Measurements from ENCODE around the gene FUCA2. TPM values are rescaled to one million over a fixed set of nuclear protein-coding genes. Genes with fewer than 3 reads are reported as not detected.
A peak's percentile ranks its signal among the peaks of the same experiment; 100 is the strongest.
"Not testable (repeated sequence)": the region's sequence is repeated elsewhere in the genome, so short reads cannot be mapped to it uniquely, and the experiment has no call there.

Gene FUCA2
- total RNA-seq, 1 donor from 2014 or later, result 64.7 TPM

DNA sequence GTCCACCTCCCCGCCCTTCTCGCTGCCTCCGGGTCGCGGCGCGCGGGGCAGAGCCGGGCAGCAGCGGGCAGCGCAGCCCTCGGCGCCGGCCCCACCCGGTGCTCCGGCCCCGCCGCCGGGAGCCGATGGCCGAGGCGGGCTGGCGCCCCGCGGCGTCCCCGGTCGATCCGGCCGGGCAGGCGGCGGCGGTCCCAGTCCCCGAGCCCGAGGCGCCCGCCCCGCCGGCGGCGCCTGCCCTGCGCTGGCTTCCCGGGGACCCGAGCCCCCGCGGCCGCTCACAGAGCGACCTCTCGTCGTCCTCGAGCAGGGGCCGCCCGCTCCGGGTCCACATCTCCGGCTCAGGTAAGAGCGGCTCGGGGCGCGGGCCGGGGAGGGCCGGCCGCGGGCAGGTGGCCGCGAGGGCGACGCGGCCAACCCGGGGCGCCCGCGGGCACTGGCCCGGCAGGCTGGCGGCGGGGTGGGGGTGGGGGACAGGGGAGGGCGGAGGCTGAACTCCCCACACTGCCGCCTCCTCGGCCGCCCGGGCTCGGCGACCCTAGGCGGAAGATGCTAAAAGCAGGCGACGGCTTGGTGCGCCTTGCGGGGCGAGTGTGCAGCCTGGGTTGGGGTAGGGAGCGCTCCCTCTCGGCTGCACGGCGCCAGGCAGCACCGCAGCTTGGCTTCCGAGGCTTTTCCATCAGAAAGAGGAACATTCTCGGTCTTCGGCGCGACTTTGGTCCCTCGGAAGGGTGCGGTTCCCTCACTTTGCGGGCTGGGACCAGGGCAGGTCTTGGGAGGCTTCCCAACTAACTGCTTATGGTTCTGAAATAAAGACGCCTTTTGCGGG is 25.6 kb upstream of the FUCA2 start:
- peak; percentile 91 for DNase-seq (ENCODE audit: low spot score)

DNA sequence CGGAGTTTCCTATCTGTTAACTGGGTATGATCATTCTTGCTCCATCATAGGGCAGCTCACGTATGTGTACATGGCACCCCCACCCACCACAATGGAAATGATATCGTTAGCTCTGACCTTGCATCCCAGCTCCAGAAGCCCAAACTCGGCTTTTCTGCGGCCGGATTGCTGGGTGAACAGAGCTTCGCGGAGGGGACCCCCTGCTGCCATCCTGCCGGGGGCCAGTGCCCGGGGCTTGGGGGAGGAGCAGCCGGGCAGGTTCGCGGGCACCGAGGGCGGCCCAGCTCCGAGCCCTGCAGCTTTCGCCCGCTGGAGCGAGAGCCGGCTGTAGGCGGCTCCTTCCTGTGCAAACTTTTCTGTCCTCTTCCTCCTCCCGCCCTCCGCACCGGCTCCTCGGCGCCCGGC is 24.9 kb upstream of the FUCA2 start:
- no peak for DNase-seq (ENCODE audit: low spot score)

DNA sequence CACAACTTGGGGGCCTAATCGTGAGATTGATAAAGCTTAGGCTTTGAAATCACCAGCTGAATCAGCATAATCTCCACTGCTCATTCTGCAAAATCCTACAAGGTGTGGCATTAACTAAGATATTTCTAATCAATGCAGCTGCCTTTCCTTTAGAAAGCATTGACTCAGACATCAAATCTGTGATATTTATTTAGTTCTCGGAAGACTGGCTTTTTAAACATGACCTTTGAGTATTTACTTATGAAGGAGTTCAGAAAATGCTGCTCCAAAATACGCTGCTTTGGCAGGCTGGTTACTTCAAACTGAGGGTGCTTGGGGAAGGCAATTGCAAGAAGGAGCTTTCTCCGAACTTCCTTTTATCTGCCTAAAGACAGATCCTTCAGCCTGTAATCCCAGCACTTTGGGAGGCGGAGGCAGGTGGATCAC is 23.7 kb upstream of the FUCA2 start:
- no peak for DNase-seq (ENCODE audit: low spot score)

DNA sequence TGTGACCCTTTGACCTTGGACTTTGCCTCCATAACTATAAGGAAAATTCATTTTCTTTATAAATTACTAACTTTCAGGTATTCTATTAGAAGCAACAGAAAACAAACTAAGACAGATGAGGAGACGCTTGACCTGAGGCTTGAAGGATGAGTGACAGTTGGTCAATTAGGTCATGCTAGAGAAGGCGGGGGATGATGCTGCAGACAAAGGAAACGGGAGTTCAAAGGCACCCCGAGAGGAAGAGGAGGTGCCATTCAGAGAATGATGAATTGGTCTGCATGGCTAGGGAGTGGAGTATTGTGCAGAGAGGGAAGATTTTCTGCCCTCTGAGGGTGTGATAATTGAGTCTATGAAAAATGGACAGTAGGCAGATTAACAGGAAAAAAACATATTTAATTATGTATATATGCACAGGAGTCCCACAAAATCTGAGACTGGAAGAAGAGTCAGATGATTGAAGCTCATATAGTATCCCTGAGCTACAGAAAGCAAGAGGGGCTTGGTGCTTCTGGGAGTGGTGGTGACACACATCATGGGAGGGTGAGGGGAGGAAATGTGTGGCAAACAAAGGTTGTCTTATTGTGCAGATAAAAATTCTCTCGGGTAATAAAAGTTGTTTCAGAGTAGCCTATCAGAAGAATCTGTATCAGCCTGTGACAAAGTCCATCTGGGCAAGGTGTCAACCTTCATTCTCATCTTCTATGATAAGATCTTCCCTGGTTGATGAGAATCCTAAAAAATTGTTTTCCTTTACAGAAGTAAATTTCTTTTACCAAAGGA is 20.4 kb upstream of the FUCA2 start:
- DNase-seq (ENCODE audit: low spot score), result no peak

DNA sequence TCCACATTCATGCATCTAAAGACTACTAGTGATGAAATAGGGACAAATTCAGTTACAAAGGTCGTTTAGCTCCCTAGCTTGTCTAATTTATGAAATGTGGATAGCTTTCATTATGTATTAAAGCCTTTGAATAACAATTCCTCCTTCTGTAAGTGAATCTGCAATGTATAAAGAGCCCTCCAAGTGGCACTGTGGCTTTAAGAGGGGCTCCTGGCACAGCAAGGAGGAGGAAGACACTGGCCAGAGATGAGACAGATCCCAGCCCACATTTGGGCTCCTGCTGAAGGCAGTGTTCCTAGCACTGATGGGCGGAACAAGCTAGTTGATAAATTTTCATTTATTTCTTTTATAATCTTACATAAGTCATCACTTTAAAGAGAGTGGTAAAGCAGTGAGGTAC is 17.6 kb upstream of the FUCA2 start:
- no peak for DNase-seq (ENCODE audit: low spot score)

DNA sequence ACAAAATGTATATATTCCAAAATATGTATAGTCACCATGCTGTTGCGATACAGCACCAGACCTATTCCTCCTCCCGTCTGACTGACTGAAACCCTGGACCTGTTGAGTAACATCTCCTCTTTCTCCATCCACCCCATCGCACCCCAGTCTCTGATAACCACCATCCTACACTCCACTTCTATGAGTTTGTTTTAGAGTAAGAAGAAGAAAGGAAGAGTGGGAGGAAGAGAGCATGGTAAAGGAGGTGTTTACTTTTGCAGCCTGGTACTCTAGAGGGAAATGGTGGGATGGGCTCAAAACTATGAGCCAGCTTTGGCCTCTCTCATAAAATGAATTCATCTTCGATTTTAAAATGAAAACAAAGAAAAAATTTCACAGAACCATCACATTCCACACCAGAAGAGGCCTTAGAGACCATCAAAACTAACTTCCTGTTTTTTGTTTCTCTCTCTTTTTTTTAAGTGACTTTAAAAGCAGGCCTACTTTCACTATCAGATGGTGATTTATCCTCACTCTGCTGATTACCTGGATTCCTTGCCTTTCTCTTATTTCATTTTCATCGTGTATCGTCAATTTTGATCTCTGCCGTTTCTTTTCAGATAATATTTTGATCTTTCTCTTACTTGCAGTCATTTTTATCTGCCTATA is 16.8 kb upstream of the FUCA2 start:
- no peak for DNase-seq (ENCODE audit: low spot score)

DNA sequence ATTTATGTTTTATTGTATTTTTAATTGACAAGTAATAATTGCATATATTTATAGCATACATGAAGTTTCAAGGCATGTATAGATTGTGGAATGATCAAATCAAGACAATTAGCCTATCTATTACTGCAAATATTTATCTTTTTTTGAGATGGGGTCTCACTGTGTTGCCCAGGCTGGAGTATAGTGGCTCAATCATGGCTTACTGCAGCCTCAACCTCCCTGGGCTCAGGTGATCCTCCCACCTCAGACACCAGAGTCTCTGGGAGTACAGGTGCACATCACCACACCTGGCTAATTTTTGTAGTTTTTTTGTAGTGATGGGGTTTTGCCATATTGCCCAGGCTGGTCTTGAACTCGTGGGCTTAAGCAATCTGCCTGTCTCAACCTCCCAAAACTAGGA is 16.2 kb upstream of the FUCA2 start:
- no peak for DNase-seq (ENCODE audit: low spot score)

DNA sequence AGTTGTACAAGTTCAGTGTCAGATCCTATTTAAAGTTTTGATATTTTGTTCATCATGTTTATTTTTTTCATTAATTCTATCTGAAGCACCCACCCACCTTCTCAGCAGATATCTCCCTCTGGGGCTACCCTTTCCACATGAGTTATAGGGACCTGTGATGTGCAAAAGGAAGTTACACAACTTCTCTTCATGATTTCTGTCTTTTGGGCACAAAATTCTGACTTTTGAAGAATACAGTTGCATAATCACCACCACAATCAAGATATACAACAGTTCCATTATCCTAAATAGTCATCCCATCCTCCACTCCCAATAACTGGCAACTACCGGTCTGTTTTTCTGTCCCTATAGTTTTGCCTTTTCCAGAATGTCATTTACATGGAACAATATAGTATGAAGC is 13.8 kb upstream of the FUCA2 start:
- DNase-seq (ENCODE audit: low spot score), result no peak

DNA sequence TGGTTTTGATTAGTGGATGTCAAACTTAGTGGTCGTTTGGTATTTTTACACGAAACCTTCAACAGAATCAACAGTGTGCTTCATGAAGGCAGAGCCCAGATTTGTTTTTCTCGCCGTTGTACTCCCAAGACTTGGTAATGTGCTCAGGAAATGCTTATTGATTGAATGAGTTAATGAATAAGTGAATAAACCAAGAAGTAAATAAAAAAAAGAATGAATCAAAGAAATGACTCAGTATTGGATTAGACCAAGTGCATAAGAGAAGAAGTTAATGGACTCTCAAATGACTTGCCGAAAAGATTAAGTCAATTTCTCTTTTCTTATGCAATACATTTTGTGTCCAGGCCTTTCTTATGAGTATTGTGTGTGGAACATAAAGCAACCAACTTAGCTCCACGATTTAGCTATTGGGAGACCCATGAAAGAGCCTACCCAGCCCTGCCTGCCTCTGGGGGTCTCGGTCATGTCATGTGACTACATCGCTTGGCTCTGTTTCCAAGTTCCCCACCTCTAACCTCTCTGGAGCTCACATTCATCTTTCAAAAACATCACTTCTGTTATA is 10.6 kb upstream of the FUCA2 start:
- no peak for DNase-seq (ENCODE audit: low spot score)

DNA sequence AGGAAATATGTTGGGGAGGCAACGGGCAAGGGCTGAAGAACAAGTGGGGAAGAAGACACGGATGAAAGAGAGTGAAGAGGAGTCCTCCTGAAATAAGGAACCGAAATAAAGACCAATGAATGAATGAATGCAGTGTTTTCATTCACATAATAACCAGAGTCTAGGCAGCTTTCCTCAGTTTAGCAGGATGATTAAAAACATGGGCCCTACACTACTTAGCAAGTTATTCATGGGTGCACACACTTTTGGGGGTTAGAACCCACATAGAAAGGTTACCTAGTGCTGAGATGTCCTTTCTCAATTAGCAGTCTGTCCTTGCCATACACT is 5.9 kb upstream of the FUCA2 start:
- no peak for DNase-seq (ENCODE audit: low spot score)

DNA sequence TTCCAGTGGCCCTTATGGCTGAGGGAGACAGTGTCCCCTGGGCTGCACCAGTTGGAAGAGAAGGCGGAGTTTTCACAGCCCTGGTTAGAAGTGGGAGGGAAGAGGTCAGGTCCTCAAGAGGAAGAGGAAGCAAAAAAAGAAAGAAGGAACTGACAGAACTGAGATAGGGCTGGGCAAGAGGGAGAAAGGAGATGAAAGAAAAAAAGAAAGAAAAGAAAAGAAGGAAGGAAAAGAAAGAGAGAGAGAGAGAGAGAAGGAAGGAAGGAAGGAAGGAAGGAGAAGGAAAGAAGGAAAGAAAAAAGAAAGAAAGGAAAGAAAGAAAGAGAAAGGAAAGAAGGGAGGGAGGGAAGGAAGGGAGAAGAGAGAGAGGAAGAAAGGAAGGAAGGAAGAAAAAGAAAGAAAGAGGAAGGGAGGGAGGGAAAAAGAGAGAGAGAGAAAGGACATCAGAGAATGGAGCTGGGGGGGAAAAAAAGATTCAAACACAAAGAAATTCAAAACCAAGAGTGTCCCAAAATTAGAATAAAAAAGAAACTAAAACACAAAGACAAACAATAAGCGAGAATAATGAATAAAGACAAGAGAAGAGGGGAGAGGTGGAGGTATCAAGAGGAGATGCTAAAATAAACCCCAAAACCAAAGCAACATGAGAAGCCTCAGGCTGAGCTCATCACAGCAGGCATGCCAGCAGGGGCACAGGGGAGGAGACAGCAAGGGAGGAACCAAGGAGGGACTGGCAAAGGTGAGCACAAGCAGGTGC is 5.3 kb upstream of the FUCA2 start:
- no peak for DNase-seq (ENCODE audit: low spot score)

DNA sequence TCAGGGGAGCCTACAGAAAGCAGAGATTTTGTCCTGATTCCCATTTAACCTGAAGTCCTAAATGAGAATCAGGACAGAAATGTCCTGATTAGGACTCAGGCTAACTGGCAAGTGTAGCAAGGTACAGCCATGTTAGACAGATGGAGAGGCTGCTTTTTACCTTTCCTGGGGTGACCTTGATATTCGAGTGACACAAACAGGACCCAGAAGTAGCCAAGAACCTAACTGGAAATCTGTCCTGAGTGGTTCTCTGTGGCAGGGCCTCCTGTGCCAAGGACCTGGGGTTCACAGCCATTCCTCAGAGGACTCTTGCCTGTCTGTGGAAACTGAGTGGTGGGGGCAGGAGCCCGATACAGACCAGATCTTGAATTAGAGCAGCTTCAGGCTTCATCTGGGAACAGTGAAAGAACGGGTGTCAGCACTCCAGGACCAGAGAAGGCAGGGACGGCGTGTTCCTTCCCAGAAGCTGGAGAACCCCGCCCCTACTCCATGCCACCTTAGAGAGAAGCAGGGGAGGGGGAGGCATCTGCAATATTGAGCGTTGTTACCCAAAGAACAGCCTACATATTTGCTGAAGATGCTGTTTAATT is 4.3 kb upstream of the FUCA2 start:
- no peak for DNase-seq (ENCODE audit: low spot score)

DNA sequence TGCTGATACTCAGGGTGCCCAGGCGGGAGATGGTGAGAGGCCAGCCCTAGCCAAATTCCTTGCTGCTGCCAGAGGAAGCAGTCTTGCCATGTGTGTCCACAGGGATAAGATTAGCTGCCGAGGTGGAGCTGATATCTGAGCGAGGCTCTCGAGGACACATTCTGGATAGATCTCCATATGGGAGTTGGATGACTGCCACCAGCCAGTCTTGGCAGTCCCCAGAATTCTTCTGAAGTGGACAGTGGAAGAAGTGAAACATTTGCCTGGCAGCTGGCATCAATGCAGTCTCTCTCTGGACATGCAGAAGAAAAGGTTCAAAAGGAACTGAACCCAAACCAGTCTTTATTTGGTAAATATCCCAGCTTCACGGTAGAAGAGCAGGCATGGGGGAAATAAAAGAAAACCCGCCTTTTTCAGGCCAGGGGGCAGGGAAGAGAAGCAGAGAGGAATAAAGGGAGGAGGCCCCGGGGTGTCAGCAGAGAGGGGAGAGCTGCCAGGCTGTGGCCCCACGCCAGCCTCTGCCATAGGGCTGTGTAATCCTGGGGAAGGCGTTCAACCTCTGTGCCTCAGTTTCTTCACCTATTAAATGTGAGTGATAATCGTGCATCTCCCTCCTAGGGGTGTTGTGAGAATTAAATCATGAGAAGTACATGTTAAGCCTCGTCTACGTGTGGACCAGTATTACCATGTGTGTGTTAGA is 3.7 kb upstream of the FUCA2 start:
- no peak for DNase-seq (ENCODE audit: low spot score)

DNA sequence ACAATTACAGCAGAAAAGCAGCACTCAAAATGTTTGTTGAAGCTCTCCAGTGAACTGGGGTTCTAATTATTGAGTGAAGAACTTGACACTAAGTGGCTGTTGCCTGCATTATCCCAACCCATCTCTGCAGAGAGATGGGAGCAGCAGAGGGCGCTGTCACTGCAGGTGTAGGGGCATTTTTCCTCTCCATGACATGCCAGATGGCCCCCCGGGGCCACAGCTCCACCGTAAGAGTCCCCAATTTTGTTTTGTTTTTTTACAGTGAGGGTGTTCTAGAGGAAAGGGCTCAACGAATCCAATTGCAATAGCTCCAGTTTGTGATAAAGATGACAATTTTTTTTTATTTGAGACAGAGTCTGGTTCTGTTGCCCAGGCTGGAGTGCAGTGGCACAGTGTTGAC is 1.9 kb upstream of the FUCA2 start:
- DNase-seq (ENCODE audit: low spot score), result no peak

DNA sequence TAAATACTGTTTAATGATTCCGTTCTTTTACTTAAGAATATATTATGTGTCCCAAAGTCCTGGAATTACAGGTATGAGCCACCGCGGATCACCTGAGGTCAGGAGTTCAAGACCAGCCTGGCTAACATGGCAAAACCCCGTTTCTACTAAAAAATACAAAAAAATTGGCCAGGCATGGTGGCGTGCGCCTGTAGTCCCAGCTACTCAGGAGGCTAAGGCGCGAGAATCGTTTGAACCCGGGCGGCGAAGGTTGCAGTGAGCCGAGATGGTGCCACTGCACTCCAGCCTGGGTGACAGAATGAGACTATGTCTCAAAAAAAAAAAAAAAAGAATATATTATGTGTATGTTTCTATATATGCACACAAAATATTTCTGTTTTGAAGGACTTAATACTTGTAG is 1.2 kb downstream of the FUCA2 start:
- DNase-seq (ENCODE audit: low spot score), result not testable (repeated sequence)

DNA sequence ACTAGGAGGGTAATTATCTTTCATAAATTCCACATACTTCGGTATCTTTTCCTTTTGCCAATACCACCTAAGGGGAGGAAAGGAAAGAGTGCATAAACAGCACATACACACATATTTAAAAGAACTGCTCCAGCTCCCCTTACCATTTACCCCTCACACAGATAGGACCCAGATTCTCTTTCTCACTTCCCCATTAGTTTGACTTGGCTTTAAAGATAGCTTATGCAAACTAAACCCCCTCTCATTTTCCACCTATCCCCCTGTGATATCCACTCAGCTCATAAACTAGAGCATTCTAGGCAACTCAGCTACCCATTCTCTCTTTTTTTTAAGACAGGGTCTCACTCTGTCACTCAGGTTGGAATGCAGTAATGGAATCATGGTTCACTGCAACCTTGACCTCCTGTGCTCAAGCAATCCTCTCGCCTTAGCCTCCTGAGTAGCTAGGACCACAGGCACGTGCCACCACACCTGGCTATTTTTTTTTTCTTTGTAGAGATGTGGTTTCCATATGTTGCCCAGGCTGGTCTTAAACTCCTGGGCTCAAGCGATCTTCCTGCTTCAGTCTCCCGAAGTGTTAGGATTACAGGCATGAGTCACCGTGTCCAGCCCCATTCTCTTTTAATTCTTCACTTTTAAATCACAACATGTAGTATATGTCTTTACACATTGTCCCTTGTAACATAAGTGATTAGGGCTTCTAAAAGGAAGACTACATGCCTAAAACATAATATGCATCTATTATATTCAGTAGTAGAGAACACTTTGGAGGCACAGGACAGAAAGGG is 4.0 kb downstream of the FUCA2 start:
- no peak for DNase-seq (ENCODE audit: low spot score)

DNA sequence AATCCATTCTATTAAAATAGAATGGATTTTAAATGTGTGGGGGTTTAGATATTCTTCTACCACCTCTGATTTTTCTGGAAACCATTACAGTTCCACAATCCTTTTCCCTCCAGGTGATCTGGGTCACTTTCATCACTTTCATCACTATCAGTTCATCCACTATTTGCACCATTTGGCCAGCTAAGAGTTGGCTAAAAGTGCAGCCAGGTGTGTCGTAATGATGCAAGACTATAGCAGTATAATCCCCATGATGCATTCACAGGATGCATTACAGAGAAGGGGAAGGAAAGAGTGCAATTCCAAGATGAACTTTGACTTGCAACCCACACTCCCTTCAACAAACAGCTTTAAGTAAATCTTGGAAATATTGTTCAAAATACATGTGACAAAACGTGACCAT is 4.9 kb downstream of the FUCA2 start:
- no peak for DNase-seq (ENCODE audit: low spot score)

DNA sequence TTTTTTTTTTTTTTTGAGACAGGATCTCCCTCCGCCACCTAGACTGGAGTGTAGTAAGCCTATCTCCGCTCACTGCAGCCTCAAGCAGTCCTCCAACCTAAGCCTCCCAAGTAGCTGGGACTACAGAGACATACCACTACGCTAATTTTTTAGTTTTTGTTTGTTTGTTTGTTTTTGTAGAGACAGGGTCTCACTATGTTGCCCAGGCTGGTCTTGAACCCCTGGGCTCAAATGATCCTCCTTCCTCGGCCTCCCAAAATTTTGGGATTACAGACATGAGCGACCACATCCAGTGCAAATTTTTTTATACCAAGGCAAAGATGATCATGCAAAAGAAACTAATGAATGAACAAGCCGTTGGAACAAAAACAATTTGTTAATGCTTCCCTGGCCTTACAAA is 5.3 kb downstream of the FUCA2 start:
- DNase-seq (ENCODE audit: low spot score), result no peak

DNA sequence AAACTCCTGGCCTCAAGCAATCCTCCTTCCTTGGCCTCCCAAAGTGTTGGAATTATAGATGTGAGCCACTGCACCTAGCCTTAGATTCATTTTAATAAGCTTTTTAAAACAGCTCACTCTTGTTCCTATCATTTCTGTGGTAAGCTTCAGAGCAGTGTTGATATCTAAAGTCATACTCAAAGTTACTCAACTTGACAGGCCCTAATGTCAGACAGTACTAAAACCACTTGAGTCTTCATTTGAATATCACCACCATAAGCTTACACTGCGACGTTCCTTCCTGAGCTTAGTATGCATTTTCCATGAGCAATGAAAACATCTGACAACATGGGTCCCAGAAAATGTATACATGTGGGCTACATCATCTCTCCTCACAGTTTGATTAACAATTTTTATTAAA is 6.0 kb downstream of the FUCA2 start:
- DNase-seq (ENCODE audit: low spot score), result no peak
